GM21619 (cell line): ENCODE data around the gene MCUR1.

Source experiments
- ATAC-seq: cut with Tn5 transposase; IDR thresholded peaks from one replicate; pipeline ENCODE4 v1.9.1; 2021; ENCODE audit not compliant: unreplicated experiment

Gene MCUR1

DNA sequence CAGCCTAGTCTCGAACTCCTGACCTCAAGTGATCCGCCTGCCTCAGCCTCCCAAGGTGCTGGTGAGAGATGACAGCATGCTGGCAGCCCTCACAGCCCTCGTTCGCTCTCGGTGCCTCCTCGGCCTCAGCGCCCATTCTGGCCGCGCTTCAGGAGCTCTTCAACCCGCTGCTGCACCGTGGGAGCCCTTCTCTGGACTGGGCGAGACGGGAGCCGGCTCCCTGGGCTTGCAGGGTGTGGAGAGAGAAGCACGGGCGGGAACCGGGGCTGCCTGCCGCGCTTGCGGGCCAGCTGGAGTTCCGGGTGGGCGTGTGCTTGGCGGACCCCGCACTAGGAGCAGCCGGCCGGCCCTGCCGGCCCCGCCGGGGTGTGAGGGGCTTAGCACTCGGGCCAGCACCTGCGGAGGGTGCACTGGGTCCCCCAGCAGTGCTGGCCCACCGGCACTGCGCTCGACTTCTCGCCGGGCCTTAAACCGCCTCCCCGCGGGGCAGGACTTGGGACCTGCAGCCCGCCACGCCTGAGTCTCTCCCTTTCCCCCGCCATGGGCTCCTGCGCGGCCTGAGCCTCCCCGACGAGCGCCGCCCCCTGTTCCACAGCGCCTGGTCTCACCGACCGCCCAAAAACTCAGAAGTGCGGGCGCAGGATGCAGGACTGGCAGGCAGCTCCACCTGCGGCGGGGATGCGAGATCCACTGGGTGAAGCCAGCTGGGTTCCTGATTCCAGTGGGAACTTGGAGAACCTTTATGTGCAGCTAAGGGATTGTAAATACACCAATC lies 71.2 kb downstream of the MCUR1 start:
- no peak for ATAC-seq

DNA sequence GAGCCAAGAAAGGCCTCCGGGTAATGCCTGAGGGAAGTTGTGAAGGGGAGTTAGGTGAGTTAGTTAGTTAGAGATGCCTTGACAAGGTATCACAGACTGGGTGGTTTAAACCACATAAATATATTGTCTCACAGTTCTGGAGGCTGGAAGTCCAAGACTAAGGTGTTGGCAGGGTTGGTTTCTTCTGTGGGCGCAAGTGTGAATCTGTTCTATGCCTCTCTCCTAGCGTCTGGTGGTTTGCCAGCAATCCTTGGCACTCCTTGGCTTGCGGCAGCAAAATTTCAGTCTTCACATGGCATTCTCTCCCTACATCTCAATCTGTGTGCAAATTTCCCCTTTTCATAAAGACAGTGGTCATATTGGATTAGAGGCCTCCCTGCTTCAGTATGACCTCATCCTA lies 73.0 kb downstream of the MCUR1 start:
- no peak for ATAC-seq
